ENCODE measurements around the gene NOL7. TPM values are rescaled to one million over a fixed set of nuclear protein-coding genes. Genes with fewer than 3 reads are reported as not detected.

Gene NOL7
- total and polyA plus RNA-seq, 2 donors (not counting 3 experiments of a cell fraction or from before 2014, with no cell fraction given) = 36.3 to 80.0 TPM

GRCh38 chr6:13638014-13638413 lies 22.9 kb downstream of the NOL7 start:
- dilution Hi-C loops (cut with MboI; ENCODE audit: extremely low pct_ligation_motif_present, low sequenced_read_pairs) = no loop called here
- intact Hi-C loops (cut with micrococcal nuclease) = no loop called here
- H3K9me3 ChIP-seq (replicated peaks; ENCODE audit: control insufficient read depth, insufficient read depth, low read length) = no peaks in the 10 kb centered on the region
- no peak overlapping the region for H3K27ac ChIP-seq (ENCODE audit: insufficient read depth, low read depth, low read length)
- FAIRE-seq = no peak
- peaks cover 13% of the 10 kb centered on the region for H3K4me1 ChIP-seq (ENCODE audit: control insufficient read depth, extremely low read depth, insufficient read depth, low read length)
- H3K79me2 ChIP-seq (ENCODE audit: control insufficient read depth, insufficient read depth, low read length) = no peaks in the 10 kb centered on the region
- no peaks in the 10 kb centered on the region for H3K9me1 ChIP-seq (replicated peaks; ENCODE audit: control insufficient read depth, extremely low read depth, insufficient read depth, low read length)
- no peak for DNase-seq (ENCODE audit: low read depth, low spot score)
- TF ChIP-seq FOS (IDR thresholded peaks at IDR 0.05; ENCODE audit: borderline replicate concordance, insufficient read depth, low read length) (no peak), POLR2AphosphoS5 (IDR thresholded peaks at IDR 0.05; ENCODE audit: insufficient read depth, low read depth, low read length) (no peak), EZH2 (IDR thresholded peaks at IDR 0.05; ENCODE audit: borderline replicate concordance, low read depth, low read length, severe bottlenecking) (no peak), GATA2 (IDR thresholded peaks at IDR 0.05; ENCODE audit: insufficient read depth, insufficient read length, low read depth, low read length) (no peak)
- ChIA-PET POLR2A (interaction anchor here (0.6 kb wide), 1 partner anchor 12 kb away, joined by 6 read pairs; no protein-coding TSS in a partner anchor), CTCF (interaction anchor here (0.7 kb wide), 1 partner anchor 13 kb away, joined by 3 read pairs; no protein-coding TSS in a partner anchor)
- no TSS peak for BruUV-seq (replicated peaks)
- H3K36me3 ChIP-seq (ENCODE audit: control insufficient read depth in 2 of 2, extremely low read depth in 1 of 2, insufficient read depth in 2 of 2, low read length in 2 of 2) = peaks cover 2 to 3% of the 10 kb centered on the region in 2 experiments
- no peaks in the 10 kb centered on the region for H4K20me1 ChIP-seq (replicated peaks; ENCODE audit: control insufficient read depth, extremely low read depth, insufficient read depth, low read length)
- no peak overlapping the region for H3K9ac ChIP-seq (replicated peaks; ENCODE audit: extremely low read depth, insufficient read depth, low read length)
- no peaks in the 10 kb centered on the region for H3K27me3 ChIP-seq (ENCODE audit: control insufficient read depth in 2 of 2, insufficient read depth in 2 of 2, low read length in 2 of 2)
- no peak overlapping the region for H3K4me2 ChIP-seq (ENCODE audit: insufficient read depth, low read length)
- H3K4me3 ChIP-seq (replicated peaks in 1 of 3; ENCODE audit: insufficient read depth in 1 of 3, low read depth in 1 of 3, low read length in 3 of 3) = no peak overlapping the region
- H2AFZ ChIP-seq (ENCODE audit: low read depth, low read length) = no peak overlapping the region

DNA sequence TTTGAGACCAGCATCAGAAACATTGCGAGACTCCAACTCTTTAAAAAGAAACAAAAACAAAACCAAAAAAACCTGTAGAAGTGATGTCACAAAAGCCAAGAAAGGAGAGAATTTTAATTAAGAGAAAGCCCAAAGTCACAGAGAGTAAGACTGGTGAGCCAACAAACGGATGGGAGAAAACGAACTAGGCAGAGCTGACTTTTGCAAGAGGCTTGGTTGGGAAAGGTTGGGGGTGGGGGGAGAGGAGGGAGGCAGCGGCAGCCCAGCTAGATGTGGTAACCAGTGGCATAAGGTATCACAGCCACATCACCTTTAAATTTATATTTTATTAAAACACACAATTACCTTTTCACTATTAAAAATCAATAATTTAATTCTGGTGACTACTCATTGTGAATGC lies 23.5 kb downstream of the NOL7 start:
- CTCF ChIA-PET = interaction anchor here (1.1 kb wide), 1 partner anchor 14 kb away, joined by 4 read pairs; no protein-coding TSS in a partner anchor
- H3K4me2 ChIP-seq (ENCODE audit: insufficient read depth, low read length) = no peak overlapping the region
- no peaks in the 10 kb centered on the region for H3K9me3 ChIP-seq (replicated peaks; ENCODE audit: control insufficient read depth, insufficient read depth, low read length)
- peaks cover 13% of the 10 kb centered on the region for H3K4me1 ChIP-seq (ENCODE audit: control insufficient read depth, extremely low read depth, insufficient read depth, low read length)
- POLR2A ChIA-PET = no interaction called here
- no peaks in the 10 kb centered on the region for H3K9me1 ChIP-seq (replicated peaks; ENCODE audit: control insufficient read depth, extremely low read depth, insufficient read depth, low read length)
- no peaks in the 10 kb centered on the region for H3K79me2 ChIP-seq (ENCODE audit: control insufficient read depth, insufficient read depth, low read length)
- FAIRE-seq (no peak), DNase-seq (ENCODE audit: low read depth, low spot score) (no peak)
- intact Hi-C loops (cut with micrococcal nuclease) = no loop called here
- no peak overlapping the region for H2AFZ ChIP-seq (ENCODE audit: low read depth, low read length)
- TF ChIP-seq, protein P1, sequence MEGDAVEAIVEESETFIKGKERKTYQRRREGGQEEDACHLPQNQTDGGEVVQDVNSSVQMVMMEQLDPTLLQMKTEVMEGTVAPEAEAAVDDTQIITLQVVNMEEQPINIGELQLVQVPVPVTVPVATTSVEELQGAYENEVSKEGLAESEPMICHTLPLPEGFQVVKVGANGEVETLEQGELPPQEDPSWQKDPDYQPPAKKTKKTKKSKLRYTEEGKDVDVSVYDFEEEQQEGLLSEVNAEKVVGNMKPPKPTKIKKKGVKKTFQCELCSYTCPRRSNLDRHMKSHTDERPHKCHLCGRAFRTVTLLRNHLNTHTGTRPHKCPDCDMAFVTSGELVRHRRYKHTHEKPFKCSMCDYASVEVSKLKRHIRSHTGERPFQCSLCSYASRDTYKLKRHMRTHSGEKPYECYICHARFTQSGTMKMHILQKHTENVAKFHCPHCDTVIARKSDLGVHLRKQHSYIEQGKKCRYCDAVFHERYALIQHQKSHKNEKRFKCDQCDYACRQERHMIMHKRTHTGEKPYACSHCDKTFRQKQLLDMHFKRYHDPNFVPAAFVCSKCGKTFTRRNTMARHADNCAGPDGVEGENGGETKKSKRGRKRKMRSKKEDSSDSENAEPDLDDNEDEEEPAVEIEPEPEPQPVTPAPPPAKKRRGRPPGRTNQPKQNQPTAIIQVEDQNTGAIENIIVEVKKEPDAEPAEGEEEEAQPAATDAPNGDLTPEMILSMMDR (IDR thresholded peaks at IDR 0.05; ENCODE audit: extremely low read depth in 1 of 2, insufficient read depth in 1 of 2, low read depth in 1 of 2, low read length in 2 of 2) = no peak
- TF ChIP-seq JUN (IDR thresholded peaks at IDR 0.05; ENCODE audit: borderline replicate concordance, insufficient read depth, insufficient read length, low read depth) = no peak
- no peak for TF ChIP-seq EZH2 (IDR thresholded peaks at IDR 0.05; ENCODE audit: borderline replicate concordance, low read depth, low read length, severe bottlenecking)
- TF ChIP-seq POLR2AphosphoS5 (IDR thresholded peaks at IDR 0.05; ENCODE audit: insufficient read depth, low read depth, low read length) = no peak
- no peak for TF ChIP-seq MYC (IDR thresholded peaks at IDR 0.05; ENCODE audit: low read depth, low read length)
- no peak for TF ChIP-seq FOS (IDR thresholded peaks at IDR 0.05; ENCODE audit: borderline replicate concordance, insufficient read depth, low read length)
- no peak for TF ChIP-seq POLR2A (IDR thresholded peaks at IDR 0.05; ENCODE audit: low read depth, low read length)
- TF ChIP-seq MAX (IDR thresholded peaks at IDR 0.05; ENCODE audit: insufficient read depth, insufficient read length) = no peak
- no peak for TF ChIP-seq GATA2 (IDR thresholded peaks at IDR 0.05; ENCODE audit: insufficient read depth, insufficient read length, low read depth, low read length)
- BruUV-seq (replicated peaks) = no TSS peak
- H3K27ac ChIP-seq (ENCODE audit: insufficient read depth, low read depth, low read length) = no peak overlapping the region
- H4K20me1 ChIP-seq (replicated peaks; ENCODE audit: control insufficient read depth, extremely low read depth, insufficient read depth, low read length) = no peaks in the 10 kb centered on the region
- H3K27me3 ChIP-seq (ENCODE audit: control insufficient read depth in 2 of 2, insufficient read depth in 2 of 2, low read length in 2 of 2) = no peaks in the 10 kb centered on the region
- H3K4me3 ChIP-seq (replicated peaks in 1 of 3; ENCODE audit: insufficient read depth in 1 of 3, low read depth in 1 of 3, low read length in 3 of 3) = no peak overlapping the region
- dilution Hi-C loops (cut with MboI; ENCODE audit: extremely low pct_ligation_motif_present, low sequenced_read_pairs) = no loop called here
- H3K36me3 ChIP-seq (ENCODE audit: control insufficient read depth in 2 of 2, extremely low read depth in 1 of 2, insufficient read depth in 2 of 2, low read length in 2 of 2) = peaks cover 2 to 3% of the 10 kb centered on the region in 2 experiments
- H3K9ac ChIP-seq (replicated peaks; ENCODE audit: extremely low read depth, insufficient read depth, low read length) = no peak overlapping the region
